ENCODE measurements around the gene COLEC11.

- TF ChIP-seq POLR2A (IDR thresholded peaks at IDR 0.05; ENCODE audit: low read length) (no peak), GATA1 (IDR thresholded peaks at IDR 0.05; ENCODE audit: low read depth, low read length) (no peak)
Observed at GRCh38 chr2:3613524-3613905, 18.6 kb downstream of the COLEC11 start.

Measured in erythroblast (primary cell).